DOHH2 (cell line): ENCODE measurements around the gene ICAM5.

Source experiments
- H3F3A ChIP-seq: fragments of 200-600 bp; sonication (generic), shearing (Covaris generic); 2 replicates; pipeline ENCODE4 v1.6.0; 2016; ENCODE audit warnings: antibody characterized with exemption, mild to moderate bottlenecking; ENCODE audit not compliant: control insufficient read depth, insufficient read depth
- H3K27ac ChIP-seq: fragments of 200-600 bp; sonication (generic); 2 replicates; pipeline ENCODE4 v1.5.1; 2014; ENCODE audit warnings: low read depth, mild to moderate bottlenecking, low read length, moderate library complexity
- H3K27me3 ChIP-seq: fragments of 200-600 bp; sonication (generic); 2 replicates; pipeline ENCODE4 v1.6.1; 2014; ENCODE audit warnings: mild to moderate bottlenecking, low read length, mixed read lengths; ENCODE audit not compliant: control insufficient read depth
- H3K36me3 ChIP-seq: fragments of 200-600 bp; sonication (generic); 2 replicates; pipeline ENCODE4 v1.6.1; 2014; ENCODE audit warnings: mild to moderate bottlenecking, low read length, moderate library complexity, mixed read lengths; ENCODE audit not compliant: control insufficient read depth
- H3K4me1 ChIP-seq: fragments of 200-600 bp; sonication (generic); 2 replicates; pipeline ENCODE4 v1.6.1; 2014; ENCODE audit warnings: mild to moderate bottlenecking, low read length, mixed read lengths; ENCODE audit not compliant: control insufficient read depth
- H3K4me2 ChIP-seq: fragments of 200-600 bp; sonication (generic); 2 replicates; pipeline ENCODE4 v1.6.0; 2014; ENCODE audit warnings: mild to moderate bottlenecking, low read length, moderate library complexity
- H3K4me3 ChIP-seq: fragments of 200-600 bp; sonication (generic); 2 replicates; pipeline ENCODE4 v1.5.1; 2014; ENCODE audit warnings: mild to moderate bottlenecking, low read length, mixed read lengths
- H3K79me2 ChIP-seq: fragments of 200-600 bp; sonication (generic); 2 replicates; pipeline ENCODE4 v1.6.1; 2014; ENCODE audit warnings: mild to moderate bottlenecking, low read length, mixed read lengths; ENCODE audit not compliant: control insufficient read depth
- H3K9me2 ChIP-seq: fragments of 200-600 bp; sonication (generic); replicated peaks from 2 replicates; pipeline ENCODE4 v1.6.1; 2014; ENCODE audit warnings: mild to moderate bottlenecking, low read length, mixed read lengths; ENCODE audit not compliant: control insufficient read depth
- H3K9me3 ChIP-seq: fragments of 200-600 bp; sonication (generic); 2 replicates; pipeline ENCODE4 v1.6.1; 2014; ENCODE audit warnings: antibody characterized with exemption, low read length, mixed read lengths; ENCODE audit not compliant: control insufficient read depth, insufficient read depth
- H4K20me1 ChIP-seq: fragments of 200-600 bp; sonication (generic); 2 replicates; pipeline ENCODE4 v1.6.0; 2014; ENCODE audit warnings: low read depth, mild to moderate bottlenecking, antibody characterized with exemption, low read length, moderate library complexity; ENCODE audit not compliant: control insufficient read depth, insufficient read depth
- CTCF ChIP-seq: fragments of 200-600 bp; sonication (generic); IDR thresholded peaks from one replicate; pipeline ENCODE4 v1.5.1; 2014; ENCODE audit warnings: antibody characterized with exemption, mild to moderate bottlenecking, low read depth, low read length; ENCODE audit not compliant: poor library complexity, severe bottlenecking
- EZH2phosphoT487 ChIP-seq: fragments of 200-600 bp; sonication (generic); IDR thresholded peaks from 2 replicates; pipeline ENCODE4 v1.6.1; 2017; ENCODE audit warnings: borderline replicate concordance, mild to moderate bottlenecking, antibody characterized with exemption, low read length, moderate library complexity, mixed read lengths

ICAM5 gene

GRCh38 chr19:10289167-10289835 lies 451 bp upstream of the ICAM5 start:
- TF ChIP-seq EZH2phosphoT487 (no peak), CTCF (no peak)
- H3K4me1 ChIP-seq, result peaks cover 82% of the 10 kb centered on the region
- peaks cover 15% of the 10 kb centered on the region for H3F3A ChIP-seq
- no peaks in the 10 kb centered on the region for H3K79me2 ChIP-seq
- H3K9me2 ChIP-seq, result no peaks in the 10 kb centered on the region
- peak overlapping the region; percentile 81 for H3K4me3 ChIP-seq
- H4K20me1 ChIP-seq, result no peaks in the 10 kb centered on the region
- H3K36me3 ChIP-seq, result peaks cover 20% of the 10 kb centered on the region
- H3K9me3 ChIP-seq, result no peaks in the 10 kb centered on the region
- peak overlapping the region; percentile 95 for H3K4me2 ChIP-seq
- H3K27ac ChIP-seq, result peak overlapping the region; percentile 66
- peaks cover 27% of the 10 kb centered on the region for H3K27me3 ChIP-seq

GRCh38 chr19:10290357-10290875 lies 664 bp downstream of the ICAM5 start:
- Histone ChIP-seq H3K4me3 (peak overlapping the region; percentile 81), H3K79me2 (no peaks in the 10 kb centered on the region), H3K36me3 (peaks cover 9% of the 10 kb centered on the region), H3F3A (peaks cover 15% of the 10 kb centered on the region), H3K9me3 (no peaks in the 10 kb centered on the region), H4K20me1 (no peaks in the 10 kb centered on the region), H3K27ac (no peak overlapping the region), H3K4me1 (peaks cover 80% of the 10 kb centered on the region), H3K9me2 (no peaks in the 10 kb centered on the region), H3K27me3 (peaks cover 27% of the 10 kb centered on the region), H3K4me2 (peak overlapping the region; percentile 95)
- no peak; the same call in 1 of the 2 replicates for TF ChIP-seq EZH2phosphoT487
- no peak for TF ChIP-seq CTCF

GRCh38 chr19:10290876-10291553 lies 1.3 kb downstream of the ICAM5 start:
- peak overlapping the region; percentile 95 for H3K4me2 ChIP-seq
- H3K36me3 ChIP-seq, result peaks cover 3% of the 10 kb centered on the region
- H3K79me2 ChIP-seq, result no peaks in the 10 kb centered on the region
- H3K9me2 ChIP-seq, result no peaks in the 10 kb centered on the region
- no peak overlapping the region for H3K27ac ChIP-seq
- H3F3A ChIP-seq, result peaks cover 9% of the 10 kb centered on the region
- H3K9me3 ChIP-seq, result no peaks in the 10 kb centered on the region
- TF ChIP-seq EZH2phosphoT487 (no peak; the same call in 1 of the 2 replicates), CTCF (no peak)
- H3K27me3 ChIP-seq, result peaks cover 27% of the 10 kb centered on the region
- peak overlapping the region; percentile 81 for H3K4me3 ChIP-seq
- peaks cover 80% of the 10 kb centered on the region for H3K4me1 ChIP-seq
- H4K20me1 ChIP-seq, result no peaks in the 10 kb centered on the region
